Keratinocyte (primary cell): ENCODE results near the gene FUBP1. TPM values are rescaled to one million over a fixed set of nuclear protein-coding genes. Genes with fewer than 3 reads are reported as not detected.

Experiments used
- DNase-seq: peaks from one replicate; pipeline ENCODE4 v3.0.0-alpha.2; 2011; ENCODE audit warnings: low read depth, missing footprints, low spot score
- FAIRE-seq: peaks from 2 replicates; lab custom pipeline; 2011; peaks lifted over from hg19 to GRCh38; lab: Jason Lieb, UNC
- H2AFZ ChIP-seq: 2 replicates; pipeline ENCODE4 v1.6.0; 2012; ENCODE audit warnings: low read length, control low read depth, inconsistent platforms; ENCODE audit not compliant: control insufficient read depth
- H3K27ac ChIP-seq: 2 replicates; pipeline ENCODE4 v1.5.1; 2011; ENCODE audit warnings: low read length; ENCODE audit not compliant: control insufficient read depth, insufficient read depth
- H3K27me3 ChIP-seq: 3 replicates; pipeline ENCODE4 v1.6.0; 2011; ENCODE audit warnings: low read length; ENCODE audit not compliant: control insufficient read depth, insufficient read depth; ENCODE audit errors: extremely low read depth
- H3K36me3 ChIP-seq, 2 experiments: 2 replicates in 1 of 2; 3 replicates in 1 of 2; pipeline ENCODE4 v1.5.1; 2011; ENCODE audit warnings: low read length in 2 of 2, mild to moderate bottlenecking in 1 of 2; ENCODE audit not compliant: control insufficient read depth in 2 of 2, insufficient read depth in 2 of 2; ENCODE audit errors: extremely low read depth in 1 of 2
- H3K4me1 ChIP-seq: 3 replicates; pipeline ENCODE4 v1.5.1; 2011; ENCODE audit warnings: low read length; ENCODE audit not compliant: control insufficient read depth, insufficient read depth; ENCODE audit errors: extremely low read depth
- H3K4me2 ChIP-seq: 3 replicates; pipeline ENCODE4 v1.6.0; 2011; ENCODE audit warnings: low read depth, low read length; ENCODE audit not compliant: control insufficient read depth, insufficient read depth; ENCODE audit errors: extremely low read depth
- H3K4me3 ChIP-seq, 3 experiments: fragments of 200-600 bp in 1 of 3; sonication (generic) in 1 of 3; 2 replicates in 2 of 3; 3 replicates in 1 of 3; pipeline ENCODE4 v1.5.1; 2011 to 2016; ENCODE audit warnings: low read length in 3 of 3, mild to moderate bottlenecking in 3 of 3, control low read depth in 2 of 3, inconsistent platforms in 1 of 3, low read depth in 1 of 3, mixed read lengths in 1 of 3, mixed run types in 1 of 3, moderate library complexity in 1 of 3; ENCODE audit not compliant: control insufficient read depth in 2 of 3, insufficient read depth in 2 of 3; ENCODE audit errors: extremely low read depth in 1 of 3
- H3K79me2 ChIP-seq: 2 replicates; pipeline ENCODE4 v1.6.0; 2012; ENCODE audit warnings: low read length; ENCODE audit not compliant: control insufficient read depth, insufficient read depth
- H3K9ac ChIP-seq: 3 replicates; pipeline ENCODE4 v1.6.0; 2011; ENCODE audit warnings: low read length; ENCODE audit not compliant: control insufficient read depth, insufficient read depth; ENCODE audit errors: extremely low read depth
- H3K9me1 ChIP-seq: 3 replicates; pipeline ENCODE4 v1.6.0; 2011; ENCODE audit warnings: low read length; ENCODE audit not compliant: control insufficient read depth, insufficient read depth; ENCODE audit errors: extremely low read depth
- H3K9me3 ChIP-seq: 2 replicates; pipeline ENCODE4 v1.5.1; 2012; ENCODE audit warnings: low read depth, low read length; ENCODE audit not compliant: control insufficient read depth
- H4K20me1 ChIP-seq: 3 replicates; pipeline ENCODE4 v1.6.0; 2011; ENCODE audit warnings: low read length; ENCODE audit not compliant: control insufficient read depth, insufficient read depth; ENCODE audit errors: extremely low read depth
- EZH2 ChIP-seq: IDR thresholded peaks from one replicate; pipeline ENCODE4 v1.6.1; 2012; ENCODE audit warnings: inconsistent platforms, mild to moderate bottlenecking, low read length, moderate library complexity
- dilution Hi-C: fragments of 300-500 bp; cut with MboI; formaldehyde crosslinking; loops from one replicate; pipeline ENCODE4 v1.7.0; 2020; ENCODE audit warnings: low sequenced_read_pairs; ENCODE audit not compliant: extremely low pct_ligation_motif_present
- polyA plus RNA-seq, 5 experiments: library from polyadenylated mRNA; depleted of rRNA in 3 of 5; stranded (reverse) in 3 of 5; stranded (forward) in 1 of 5; unstranded in 1 of 5; fragments of >200 nt; gene quantifications; 1 replicate in 1 of 5; 2 replicates in 3 of 5; 3 replicates in 1 of 5; pipeline versions ENCODE4 v1.2.1 to v1.2.3, GENCODE V29; 2011 to 2012; ENCODE audit warnings: missing spikeins in 2 of 5, low read depth in 1 of 5, low replicate concordance in 1 of 5
- TF ChIP-seq, protein P1 (sequence below), 3 experiments: IDR thresholded peaks in 1 of 3; conservative IDR thresholded peaks in 1 of 3; optimal IDR thresholded peaks in 1 of 3; 2 replicates in 2 of 3; 3 replicates in 1 of 3; pipeline versions ENCODE3 to v1.5.1; 2011; ENCODE audit warnings: low read length in 3 of 3, mild to moderate bottlenecking in 3 of 3, moderate library complexity in 2 of 3, control low read depth in 1 of 3, inconsistent platforms in 1 of 3; ENCODE audit not compliant: insufficient read depth in 2 of 3; ENCODE audit errors: extremely low read depth in 1 of 3

The FUBP1 gene
- polyA plus RNA-seq, 1 donor (not counting 4 experiments of a cell fraction or from before 2014, with no cell fraction given): 137 TPM

DNA sequence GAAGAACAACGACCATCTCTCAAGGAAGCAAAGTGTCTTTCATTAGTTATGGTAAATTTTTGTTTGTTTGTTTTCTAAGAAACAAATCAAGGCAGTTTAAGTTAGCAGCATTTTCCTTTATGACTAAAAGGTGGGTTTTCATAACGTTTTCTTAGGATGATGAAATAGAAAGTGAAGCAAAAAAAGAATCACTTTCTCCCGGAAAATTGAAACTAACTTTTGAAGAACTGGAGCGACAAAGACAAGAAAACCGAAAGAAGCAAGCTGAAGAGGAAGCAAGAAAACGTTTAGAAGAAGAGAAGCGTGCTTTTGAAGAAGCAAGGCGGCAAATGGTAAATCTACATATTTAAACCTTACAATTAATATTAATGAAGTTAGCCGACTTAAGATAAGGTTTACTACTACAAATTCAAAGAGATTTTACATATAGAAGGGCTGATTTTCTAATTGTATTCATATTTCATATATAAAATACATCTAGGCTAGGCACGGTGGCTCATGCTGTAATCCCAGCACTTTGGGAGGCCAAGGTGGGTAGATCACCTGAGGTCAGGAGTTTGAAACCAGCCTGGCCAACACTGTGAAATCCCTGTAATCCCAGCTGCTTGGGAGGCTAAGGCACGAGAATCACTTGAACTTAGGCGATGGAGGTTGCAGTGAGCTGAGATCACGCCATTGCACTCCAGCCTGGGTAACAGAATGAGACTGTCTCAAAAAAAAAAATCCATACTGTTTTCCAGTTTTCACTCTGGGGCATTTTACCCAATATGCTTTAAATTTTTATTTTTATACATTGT is 52.1 kb downstream of the FUBP1 start:
- Histone ChIP-seq H3K4me3 (no peak overlapping the region), H4K20me1 (no peaks in the 10 kb centered on the region), H3K27me3 (no peaks in the 10 kb centered on the region), H3K9me1 (no peaks in the 10 kb centered on the region), H2AFZ (no peak overlapping the region), H3K9ac (no peak overlapping the region), H3K27ac (no peak overlapping the region), H3K4me2 (no peak overlapping the region), H3K79me2 (no peaks in the 10 kb centered on the region), H3K36me3 (no peaks in the 10 kb centered on the region), H3K9me3 (no peaks in the 10 kb centered on the region), H3K4me1 (no peaks in the 10 kb centered on the region)
- dilution Hi-C loops: no loop called here
- TF ChIP-seq, protein P1, sequence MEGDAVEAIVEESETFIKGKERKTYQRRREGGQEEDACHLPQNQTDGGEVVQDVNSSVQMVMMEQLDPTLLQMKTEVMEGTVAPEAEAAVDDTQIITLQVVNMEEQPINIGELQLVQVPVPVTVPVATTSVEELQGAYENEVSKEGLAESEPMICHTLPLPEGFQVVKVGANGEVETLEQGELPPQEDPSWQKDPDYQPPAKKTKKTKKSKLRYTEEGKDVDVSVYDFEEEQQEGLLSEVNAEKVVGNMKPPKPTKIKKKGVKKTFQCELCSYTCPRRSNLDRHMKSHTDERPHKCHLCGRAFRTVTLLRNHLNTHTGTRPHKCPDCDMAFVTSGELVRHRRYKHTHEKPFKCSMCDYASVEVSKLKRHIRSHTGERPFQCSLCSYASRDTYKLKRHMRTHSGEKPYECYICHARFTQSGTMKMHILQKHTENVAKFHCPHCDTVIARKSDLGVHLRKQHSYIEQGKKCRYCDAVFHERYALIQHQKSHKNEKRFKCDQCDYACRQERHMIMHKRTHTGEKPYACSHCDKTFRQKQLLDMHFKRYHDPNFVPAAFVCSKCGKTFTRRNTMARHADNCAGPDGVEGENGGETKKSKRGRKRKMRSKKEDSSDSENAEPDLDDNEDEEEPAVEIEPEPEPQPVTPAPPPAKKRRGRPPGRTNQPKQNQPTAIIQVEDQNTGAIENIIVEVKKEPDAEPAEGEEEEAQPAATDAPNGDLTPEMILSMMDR (optimal IDR thresholded peaks at IDR 0.05 in 1 of 3, IDR thresholded peaks at IDR 0.05 in 1 of 3, conservative IDR thresholded peaks at IDR 0.05 in 1 of 3; ENCODE audit: extremely low read depth in 1 of 3, insufficient read depth in 2 of 3, low read length in 3 of 3): no peak
- no peak for TF ChIP-seq EZH2
- DNase-seq (no peak), FAIRE-seq (no peak)

DNA sequence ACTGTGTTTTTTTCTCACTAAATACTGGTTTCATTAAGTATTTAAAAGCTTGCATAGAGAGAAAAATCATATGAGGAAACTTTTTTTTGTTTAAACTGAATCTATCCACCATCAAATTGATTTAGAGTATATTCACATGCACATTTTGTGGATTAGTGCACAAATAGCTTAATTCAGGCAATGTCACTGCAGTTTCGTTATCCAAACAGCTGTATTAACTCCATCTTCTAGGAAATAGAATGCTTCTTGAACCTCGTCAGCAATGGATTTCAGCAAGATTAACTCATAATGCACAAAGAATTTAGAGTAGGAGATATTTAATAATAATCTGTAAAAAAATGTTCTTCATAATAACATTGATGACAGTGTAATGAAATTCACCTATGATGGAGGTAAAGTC is 52.9 kb downstream of the FUBP1 start:
- Histone ChIP-seq H2AFZ (no peak overlapping the region), H3K79me2 (no peaks in the 10 kb centered on the region), H3K9me3 (no peaks in the 10 kb centered on the region), H3K4me2 (no peak overlapping the region), H3K4me3 (no peak overlapping the region), H3K27me3 (no peaks in the 10 kb centered on the region), H3K4me1 (no peaks in the 10 kb centered on the region), H3K27ac (no peak overlapping the region), H3K9me1 (no peaks in the 10 kb centered on the region), H4K20me1 (no peaks in the 10 kb centered on the region), H3K36me3 (no peaks in the 10 kb centered on the region), H3K9ac (no peak overlapping the region)
- TF ChIP-seq, protein P1 (optimal IDR thresholded peaks at IDR 0.05 in 1 of 3, IDR thresholded peaks at IDR 0.05 in 1 of 3, conservative IDR thresholded peaks at IDR 0.05 in 1 of 3; ENCODE audit: extremely low read depth in 1 of 3, insufficient read depth in 2 of 3, low read length in 3 of 3): no peak
- no peak for TF ChIP-seq EZH2
- dilution Hi-C loops: no loop called here
- FAIRE-seq (no peak), DNase-seq (no peak)
